GM12874 (cell line): ENCODE data around the gene UGT1A1.

Source experiments
- CTCF ChIP-seq: IDR thresholded peaks from 2 replicates; pipeline ENCODE4 v1.5.1; 2011; ENCODE audit warnings: low read depth, mild to moderate bottlenecking, control low read depth, low read length, moderate library complexity; ENCODE audit not compliant: insufficient read depth

UGT1A1 gene

DNA sequence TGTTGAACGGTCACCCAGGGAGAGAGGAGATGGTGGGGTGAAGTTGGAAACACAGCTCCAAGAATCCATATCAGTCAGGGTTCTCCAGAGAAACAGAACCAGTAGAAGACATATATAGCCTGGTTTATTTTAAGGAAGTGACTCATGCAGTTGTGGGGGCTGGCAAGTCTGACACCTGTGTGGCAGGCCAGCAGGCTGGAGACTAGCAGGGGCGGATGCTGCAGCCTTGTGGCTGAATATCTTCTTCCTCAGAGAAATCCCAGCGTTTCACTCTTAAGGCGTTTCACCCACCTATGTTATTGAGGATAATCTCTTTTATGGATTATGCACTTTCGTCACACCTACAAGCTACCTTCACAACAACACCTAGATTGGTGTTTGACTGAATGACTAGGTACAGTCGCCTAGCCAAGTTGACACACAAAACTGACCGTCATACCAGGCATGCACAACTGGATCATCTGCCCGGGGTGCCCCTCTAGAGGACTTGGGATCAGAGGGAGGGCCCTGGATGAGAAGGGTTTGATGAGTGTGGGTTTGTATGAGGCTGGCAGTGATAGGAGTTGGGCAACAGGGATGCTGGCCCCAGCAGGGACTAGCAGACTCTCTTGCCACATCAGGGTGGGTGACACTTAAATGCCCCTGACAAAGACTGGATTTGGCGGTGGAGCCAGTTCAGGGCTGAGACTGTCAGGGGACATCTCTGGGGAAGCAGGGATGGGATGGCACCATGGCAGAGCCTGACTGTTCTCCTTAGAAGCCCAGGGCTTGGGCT lies 41.5 kb downstream of the UGT1A1 start:
- no peak for TF ChIP-seq CTCF

DNA sequence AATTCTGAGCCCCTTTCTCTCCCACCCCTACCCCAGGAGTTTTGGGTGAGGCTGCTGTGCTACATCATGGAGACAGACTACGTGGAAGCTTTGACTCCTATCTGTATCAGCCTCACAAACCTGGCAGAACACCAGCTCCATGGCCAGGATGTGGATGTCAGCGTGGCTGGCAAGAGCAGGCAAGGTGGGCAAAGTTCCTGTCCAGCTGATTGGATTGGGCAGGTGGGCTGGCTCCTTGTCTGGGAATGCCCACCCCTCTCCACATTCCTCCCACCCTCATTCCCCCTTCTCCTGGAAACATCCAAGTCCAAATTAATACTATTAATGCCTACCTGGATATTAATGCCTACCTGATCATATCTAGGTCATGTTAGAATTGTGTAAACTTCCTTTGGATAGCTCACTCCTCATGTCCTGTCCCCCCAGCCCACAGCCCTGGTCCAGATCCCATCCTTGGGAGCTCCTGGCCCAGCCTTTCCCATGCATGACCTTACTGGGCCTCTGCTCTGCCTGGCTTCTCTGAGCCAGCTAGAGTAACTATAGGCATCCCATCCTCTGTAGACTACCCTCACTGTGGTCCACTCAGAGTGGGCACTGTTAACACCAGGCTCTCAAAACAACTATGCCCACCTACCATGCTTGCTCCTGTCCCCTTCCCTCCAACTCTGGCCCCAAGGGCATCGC lies 42.2 kb downstream of the UGT1A1 start:
- TF ChIP-seq CTCF, result no peak

DNA sequence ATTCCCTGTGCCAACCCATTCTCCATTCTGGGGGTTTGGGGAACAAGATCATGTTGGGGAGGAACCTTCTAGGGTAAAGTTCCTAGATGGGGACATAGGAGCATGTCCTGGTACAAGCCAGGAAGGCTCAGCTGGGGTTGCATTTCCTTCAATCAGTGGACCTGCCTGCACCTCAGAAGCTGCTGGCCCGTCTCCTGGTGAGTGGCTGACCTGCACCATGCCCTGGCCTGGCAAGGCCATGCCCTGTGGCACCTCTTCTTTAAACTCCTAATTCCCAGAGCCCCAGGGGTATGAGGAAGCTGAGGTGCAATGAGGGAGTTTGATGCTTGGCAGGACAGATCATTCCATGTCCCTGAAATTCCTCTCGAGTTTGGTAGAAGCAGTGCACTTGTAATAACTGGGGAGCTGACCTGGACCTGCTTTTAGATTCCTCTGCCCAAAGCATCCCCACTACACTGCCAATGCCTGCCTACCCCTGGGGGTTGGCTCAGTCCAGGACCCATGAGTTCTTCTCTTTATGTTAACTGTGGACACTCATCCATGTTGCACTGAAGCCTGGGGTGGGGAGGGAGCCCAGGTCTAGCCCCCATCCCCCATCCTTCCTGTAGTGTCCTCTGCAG lies 43.3 kb downstream of the UGT1A1 start:
- TF ChIP-seq CTCF, result no peak

- no peak for TF ChIP-seq CTCF
Observed at GRCh38 chr2:233803994-233804393, 43.9 kb downstream of the UGT1A1 start.

- no peak for TF ChIP-seq CTCF
Observed at GRCh38 chr2:233807215-233807865, 47.3 kb downstream of the UGT1A1 start.

DNA sequence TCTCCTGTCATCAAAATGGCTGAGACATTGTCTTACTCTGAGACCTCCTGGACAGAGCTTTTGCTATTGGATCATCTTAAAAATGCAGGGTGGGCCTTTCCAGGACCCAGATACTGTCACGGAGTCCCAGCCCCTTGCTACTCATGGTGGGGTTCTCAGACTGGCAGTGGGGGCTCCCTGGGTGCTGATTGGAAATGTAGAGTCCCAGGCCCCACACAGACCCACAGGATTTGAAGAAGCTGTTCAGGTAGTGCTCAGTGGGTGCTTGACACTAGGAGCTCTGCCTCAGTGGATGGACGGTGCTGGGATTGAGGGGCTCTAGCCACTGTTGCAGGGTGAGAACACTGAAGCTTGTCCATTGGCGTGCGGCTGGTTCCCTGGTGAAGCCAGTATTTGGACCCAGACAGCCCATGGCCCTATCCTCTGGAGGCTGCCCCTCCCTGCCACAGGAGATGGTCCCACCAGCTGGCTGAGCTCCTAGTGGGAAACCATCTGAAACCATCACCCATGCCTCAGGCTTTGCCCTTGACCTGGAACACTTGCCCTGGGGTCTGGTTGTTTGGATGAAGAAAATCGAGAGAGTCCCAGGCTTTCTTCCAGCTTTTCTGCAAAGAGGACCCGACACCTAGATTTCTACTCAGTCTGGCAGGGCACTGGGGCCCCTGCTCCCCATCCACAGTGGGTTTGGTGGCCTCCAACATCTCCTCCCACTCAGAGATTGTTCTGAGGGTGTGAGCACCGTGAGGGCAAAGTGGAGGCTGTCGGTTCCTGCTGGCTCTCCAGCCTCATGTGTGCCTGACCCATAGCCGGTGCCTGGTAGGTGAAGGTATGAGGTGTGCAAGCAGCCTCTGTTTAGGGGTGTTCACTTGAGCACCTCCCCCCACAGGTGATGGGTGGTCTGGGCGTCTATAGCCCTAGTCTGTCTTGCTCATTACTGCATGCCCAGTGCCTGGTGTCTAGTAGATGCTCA lies 48.2 kb downstream of the UGT1A1 start:
- no peak for TF ChIP-seq CTCF
